ENCODE results near the gene HMGN3.

- TF ChIP-seq RFX5 (IDR thresholded peaks at IDR 0.05; ENCODE audit: low read depth, low read length), result no peak
- no peak for TF ChIP-seq CTCF (conservative IDR thresholded peaks at IDR 0.05; ENCODE audit: low read depth, low read length)
- no peak for TF ChIP-seq POLR2A (IDR thresholded peaks at IDR 0.05; ENCODE audit: low read depth, low read length)
- no peak for TF ChIP-seq MXI1 (IDR thresholded peaks at IDR 0.05; ENCODE audit: borderline replicate concordance, low read depth, low read length)
- TF ChIP-seq SMC3 (IDR thresholded peaks at IDR 0.05; ENCODE audit: low read depth, low read length), result no peak
- TF ChIP-seq USF2 (IDR thresholded peaks at IDR 0.05; ENCODE audit: low read depth, low read length), result no peak
- TF ChIP-seq MAZ (IDR thresholded peaks at IDR 0.05; ENCODE audit: borderline replicate concordance, low read depth, low read length), result no peak
- TF ChIP-seq RAD21 (IDR thresholded peaks at IDR 0.05; ENCODE audit: low read length), result no peak
- TF ChIP-seq RCOR1 (IDR thresholded peaks at IDR 0.05; ENCODE audit: insufficient replicate concordance, low read length), result no peak
- no peak for TF ChIP-seq BHLHE40 (IDR thresholded peaks at IDR 0.05; ENCODE audit: low read depth, low read length)
- TF ChIP-seq MAFK (IDR thresholded peaks at IDR 0.05; ENCODE audit: low read depth, low read length), result no peak
- no peak for TF ChIP-seq CHD1 (IDR thresholded peaks at IDR 0.05; ENCODE audit: low read depth, low read length)
These were observed 37.6 kb downstream of the HMGN3 start for GRCh38 chr6:79196912-79197311.
